ENCODE results near the gene SMYD3. TPM values are rescaled to one million over a fixed set of nuclear protein-coding genes. Genes with fewer than 3 reads are reported as not detected.

The SMYD3 gene
- total RNA-seq, 1 donor from 2014 or later: 80.8 TPM

- no peak overlapping the region for H3K27ac ChIP-seq (ENCODE audit: low read depth, low read length)
- H2AFZ ChIP-seq (ENCODE audit: low read depth, low read length): no peak overlapping the region
- no peaks in the 10 kb centered on the region for H3K27me3 ChIP-seq (ENCODE audit: insufficient read depth, low read length)
- H3K9me3 ChIP-seq (ENCODE audit: insufficient read depth, low read depth, low read length): no peaks in the 10 kb centered on the region
- Mint-ChIP-seq H3K27me3 (ENCODE audit: low read depth, unreplicated experiment) (no peaks in the 10 kb centered on the region), H3K27ac (ENCODE audit: unreplicated experiment) (no peak overlapping the region), H3K9me3 (ENCODE audit: unreplicated experiment) (no peaks in the 10 kb centered on the region), H3K36me3 (ENCODE audit: low read depth, unreplicated experiment) (peaks cover 6% of the 10 kb centered on the region), H3K4me3 (ENCODE audit: unreplicated experiment) (no peak overlapping the region), H3K4me1 (ENCODE audit: low read depth, unreplicated experiment) (no peaks in the 10 kb centered on the region)
- H3K79me2 ChIP-seq (ENCODE audit: insufficient read depth, low read length): no peaks in the 10 kb centered on the region
- H4K20me1 ChIP-seq (ENCODE audit: insufficient read depth, low read length): no peaks in the 10 kb centered on the region
- no peak overlapping the region for H3K4me3 ChIP-seq (ENCODE audit: insufficient read depth, low read depth, low read length)
- TF ChIP-seq CTCF (IDR thresholded peaks at IDR 0.05; ENCODE audit: insufficient read depth, low read depth, low read length): no peak
- no peak for TF ChIP-seq EZH2 (IDR thresholded peaks at IDR 0.05; ENCODE audit: insufficient read depth, low read length)
- H3K4me2 ChIP-seq (ENCODE audit: low read length): no peak overlapping the region
- FAIRE-seq (no peak), DNase-seq (ENCODE audit: low read depth) (no peak)
- no peak overlapping the region for H3K9ac ChIP-seq (ENCODE audit: low read length)
- H3K36me3 ChIP-seq (ENCODE audit: insufficient read depth, low read length): no peaks in the 10 kb centered on the region
- no peaks in the 10 kb centered on the region for H3K4me1 ChIP-seq (ENCODE audit: insufficient read depth, low read length)
These were observed 376.0 kb downstream of the SMYD3 start for GRCh38 chr1:246131095-246131494.

- Histone ChIP-seq H2AFZ (ENCODE audit: low read depth, low read length) (no peak overlapping the region), H3K4me3 (ENCODE audit: insufficient read depth, low read depth, low read length) (no peak overlapping the region), H3K27me3 (ENCODE audit: insufficient read depth, low read length) (no peaks in the 10 kb centered on the region), H3K9me3 (ENCODE audit: insufficient read depth, low read depth, low read length) (no peaks in the 10 kb centered on the region), H3K36me3 (ENCODE audit: insufficient read depth, low read length) (no peaks in the 10 kb centered on the region), H3K4me2 (ENCODE audit: low read length) (no peak overlapping the region), H4K20me1 (ENCODE audit: insufficient read depth, low read length) (no peaks in the 10 kb centered on the region), H3K9ac (ENCODE audit: low read length) (no peak overlapping the region), H3K27ac (ENCODE audit: low read depth, low read length) (no peak overlapping the region), H3K4me1 (ENCODE audit: insufficient read depth, low read length) (no peaks in the 10 kb centered on the region), H3K79me2 (ENCODE audit: insufficient read depth, low read length) (no peaks in the 10 kb centered on the region)
- no peak for FAIRE-seq
- Mint-ChIP-seq H3K27ac (ENCODE audit: unreplicated experiment) (no peak overlapping the region), H3K36me3 (ENCODE audit: low read depth, unreplicated experiment) (peaks cover 6% of the 10 kb centered on the region), H3K27me3 (ENCODE audit: low read depth, unreplicated experiment) (no peaks in the 10 kb centered on the region), H3K9me3 (ENCODE audit: unreplicated experiment) (no peaks in the 10 kb centered on the region), H3K4me1 (ENCODE audit: low read depth, unreplicated experiment) (no peaks in the 10 kb centered on the region), H3K4me3 (ENCODE audit: unreplicated experiment) (no peak overlapping the region)
- no peak for TF ChIP-seq CTCF (IDR thresholded peaks at IDR 0.05; ENCODE audit: insufficient read depth, low read depth, low read length)
- TF ChIP-seq EZH2 (IDR thresholded peaks at IDR 0.05; ENCODE audit: insufficient read depth, low read length): no peak
- no peak for DNase-seq (ENCODE audit: low read depth)
These were observed 378.5 kb downstream of the SMYD3 start for GRCh38 chr1:246128494-246129069.

DNA sequence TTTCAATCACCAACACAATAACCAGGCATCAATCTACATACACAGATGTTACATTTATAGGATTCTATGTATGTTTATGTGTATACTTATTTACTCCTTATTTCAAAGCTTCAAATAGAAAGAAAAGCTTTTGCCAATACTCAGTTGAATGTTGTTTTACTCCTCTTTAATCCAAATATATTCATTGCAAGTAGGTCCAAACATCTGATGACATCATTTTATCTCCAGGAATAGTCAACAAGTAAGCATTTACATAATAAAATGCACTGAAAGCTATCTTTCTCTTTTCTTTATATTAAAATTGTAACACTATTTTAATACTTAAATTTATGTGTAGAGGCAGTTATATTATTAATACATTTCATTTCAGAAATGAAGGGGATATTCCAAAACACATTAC lies 380.5 kb downstream of the SMYD3 start:
- H3K27ac Mint-ChIP-seq (ENCODE audit: unreplicated experiment): no peak overlapping the region
- H3K27me3 Mint-ChIP-seq (ENCODE audit: low read depth, unreplicated experiment): no peaks in the 10 kb centered on the region
- H3K27me3 ChIP-seq (ENCODE audit: insufficient read depth, low read length): no peaks in the 10 kb centered on the region

More for the DNA sequence above, 380.5 kb downstream of the SMYD3 start:
- H3K27ac ChIP-seq (ENCODE audit: low read depth, low read length): no peak overlapping the region
- no peaks in the 10 kb centered on the region for H3K9me3 ChIP-seq (ENCODE audit: insufficient read depth, low read depth, low read length)
- TF ChIP-seq EZH2 (IDR thresholded peaks at IDR 0.05; ENCODE audit: insufficient read depth, low read length) (no peak), CTCF (IDR thresholded peaks at IDR 0.05; ENCODE audit: insufficient read depth, low read depth, low read length) (no peak)
- no peaks in the 10 kb centered on the region for H3K79me2 ChIP-seq (ENCODE audit: insufficient read depth, low read length)
- no peaks in the 10 kb centered on the region for H4K20me1 ChIP-seq (ENCODE audit: insufficient read depth, low read length)
- Mint-ChIP-seq H3K4me1 (ENCODE audit: low read depth, unreplicated experiment) (peaks cover 1% of the 10 kb centered on the region), H3K4me3 (ENCODE audit: unreplicated experiment) (no peak overlapping the region), H3K9me3 (ENCODE audit: unreplicated experiment) (no peaks in the 10 kb centered on the region), H3K36me3 (ENCODE audit: low read depth, unreplicated experiment) (peaks cover 6% of the 10 kb centered on the region)
- no peaks in the 10 kb centered on the region for H3K4me1 ChIP-seq (ENCODE audit: insufficient read depth, low read length)
- H3K4me2 ChIP-seq (ENCODE audit: low read length): no peak overlapping the region
- DNase-seq (ENCODE audit: low read depth) (no peak), FAIRE-seq (no peak)
- H3K36me3 ChIP-seq (ENCODE audit: insufficient read depth, low read length): no peaks in the 10 kb centered on the region
- H3K4me3 ChIP-seq (ENCODE audit: insufficient read depth, low read depth, low read length): no peak overlapping the region
- H2AFZ ChIP-seq (ENCODE audit: low read depth, low read length): no peak overlapping the region
- H3K9ac ChIP-seq (ENCODE audit: low read length): no peak overlapping the region

Data from astrocyte (in vitro differentiated cells and primary cell).